ENCODE measurements around the gene PCBP2. TPM values are rescaled to one million over a fixed set of nuclear protein-coding genes. Genes with fewer than 3 reads are reported as not detected.

The PCBP2 gene
- total RNA-seq, 2 donors from 2014 or later, result 786 to 1,016 TPM

- DNase-seq (ENCODE audit: low spot score in 2 of 2) (no peak), ATAC-seq (no peak)
- H3K36me3 Mint-ChIP-seq, result no peaks in the 10 kb centered on the region
- no peak overlapping the region for H3K27ac Mint-ChIP-seq
- no peaks in the 10 kb centered on the region for H3K9me3 Mint-ChIP-seq
Measured at GRCh38 chr12:53496752-53497032, 44.8 kb downstream of the PCBP2 start.

- DNase-seq (ENCODE audit: low spot score in 2 of 2), result no peak
- Mint-ChIP-seq H3K27ac (no peak overlapping the region), H3K36me3 (no peaks in the 10 kb centered on the region), H3K9me3 (no peaks in the 10 kb centered on the region)
- no peak for ATAC-seq
Measured at GRCh38 chr12:53497461-53497860, 45.6 kb downstream of the PCBP2 start.

- DNase-seq (ENCODE audit: low spot score in 2 of 2), result no peak
- ATAC-seq, result no peak
- Mint-ChIP-seq H3K9me3 (no peaks in the 10 kb centered on the region), H3K27ac (peak overlapping the region; percentile 62 to 92), H3K36me3 (no peaks in the 10 kb centered on the region)
Measured at GRCh38 chr12:53498235-53498630, 46.3 kb downstream of the PCBP2 start.

- Mint-ChIP-seq H3K36me3 (no peaks in the 10 kb centered on the region), H3K9me3 (no peaks in the 10 kb centered on the region), H3K27ac (peak within 1 kb of the TSS; percentile 92 to 97)
- ATAC-seq (peak; percentile 8 to 22), DNase-seq (ENCODE audit: low spot score in 2 of 2) (peak; percentile 64 to 71)
Measured at GRCh38 chr12:53499266-53500141, 47.6 kb downstream of the PCBP2 start, which contains the start of gene MAP3K12. MAP3K12 (minus strand) TSS chr12:53499458; CDS start chr12:53487391, 12,067 bp downstream.

GRCh38 chr12:53500142-53500775 lies 48.4 kb downstream of the PCBP2 start:
- Mint-ChIP-seq H3K9me3 (no peaks in the 10 kb centered on the region), H3K36me3 (no peaks in the 10 kb centered on the region), H3K27ac (peak overlapping the region; percentile 92 to 97)
- DNase-seq (ENCODE audit: low spot score in 2 of 2) (no peak), ATAC-seq (no peak)

GRCh38 chr12:53500776-53501614 lies 49.1 kb downstream of the PCBP2 start, which contains the start of gene TARBP2:
TARBP2 (plus strand) TSS chr12:53501283; CDS start chr12:53501409, 126 bp downstream.
- Mint-ChIP-seq H3K27ac (peak within 1 kb of the TSS; percentile 92 to 97), H3K9me3 (no peaks in the 10 kb centered on the region), H3K36me3 (no peaks in the 10 kb centered on the region)
- DNase-seq (ENCODE audit: low spot score in 2 of 2), result peak; percentile 89 to 97
- peak; percentile 84 to 88 for ATAC-seq

GRCh38 chr12:53501615-53502181 lies 49.8 kb downstream of the PCBP2 start:
- Mint-ChIP-seq H3K9me3 (no peaks in the 10 kb centered on the region), H3K27ac (peak overlapping the region; percentile 92 to 97), H3K36me3 (no peaks in the 10 kb centered on the region)
- ATAC-seq (no peak), DNase-seq (ENCODE audit: low spot score in 2 of 2) (no peak)

GRCh38 chr12:53502331-53502730 lies 50.4 kb downstream of the PCBP2 start:
- no peak for ATAC-seq
- peak overlapping the region; percentile 92 to 97 for H3K27ac Mint-ChIP-seq
- no peaks in the 10 kb centered on the region for H3K9me3 Mint-ChIP-seq
- DNase-seq (ENCODE audit: low spot score in 2 of 2), result no peak
- H3K36me3 Mint-ChIP-seq, result no peaks in the 10 kb centered on the region

GRCh38 chr12:53502983-53503728 lies 51.3 kb downstream of the PCBP2 start:
- DNase-seq (ENCODE audit: low spot score in 2 of 2) (no peak), ATAC-seq (no peak)
- no peaks in the 10 kb centered on the region for H3K9me3 Mint-ChIP-seq
- H3K36me3 Mint-ChIP-seq, result no peaks in the 10 kb centered on the region
- peak overlapping the region in 1 of 2 donors; percentile 84 for H3K27ac Mint-ChIP-seq

GRCh38 chr12:53504004-53504920 lies 52.4 kb downstream of the PCBP2 start:
- DNase-seq (ENCODE audit: low spot score in 2 of 2) (no peak), ATAC-seq (no peak)
- H3K36me3 Mint-ChIP-seq, result no peaks in the 10 kb centered on the region
- H3K9me3 Mint-ChIP-seq, result no peaks in the 10 kb centered on the region
- peak overlapping the region in 1 of 2 donors; percentile 62 for H3K27ac Mint-ChIP-seq

GRCh38 chr12:53505086-53505485 lies 53.2 kb downstream of the PCBP2 start:
- DNase-seq (ENCODE audit: low spot score in 2 of 2) (no peak), ATAC-seq (no peak)
- Mint-ChIP-seq H3K9me3 (no peaks in the 10 kb centered on the region), H3K27ac (peak overlapping the region; percentile 28 to 62), H3K36me3 (no peaks in the 10 kb centered on the region)

GRCh38 chr12:53505555-53506449 lies 53.9 kb downstream of the PCBP2 start:
- DNase-seq (ENCODE audit: low spot score in 2 of 2), result no peak
- peak overlapping the region; percentile 28 to 62 for H3K27ac Mint-ChIP-seq
- no peaks in the 10 kb centered on the region for H3K9me3 Mint-ChIP-seq

GRCh38 chr12:53506450-53506785 lies 54.5 kb downstream of the PCBP2 start:
- H3K36me3 Mint-ChIP-seq, result no peaks in the 10 kb centered on the region
- H3K27ac Mint-ChIP-seq, result no peak overlapping the region
- DNase-seq (ENCODE audit: low spot score in 2 of 2) (no peak), ATAC-seq (no peak)
- no peaks in the 10 kb centered on the region for H3K9me3 Mint-ChIP-seq

More at GRCh38 chr12:53505555-53506449, 53.9 kb downstream of the PCBP2 start:
- H3K36me3 Mint-ChIP-seq, result no peaks in the 10 kb centered on the region
- ATAC-seq, result no peak

- no peaks in the 10 kb centered on the region for H3K9me3 Mint-ChIP-seq
- H3K27ac Mint-ChIP-seq, result peak within 1 kb of the TSS in 1 of 2 donors; percentile 82
- DNase-seq (ENCODE audit: low spot score in 2 of 2) (no peak), ATAC-seq (no peak)
- H3K36me3 Mint-ChIP-seq, result no peaks in the 10 kb centered on the region
Measured at GRCh38 chr12:53506881-53507602, 55.1 kb downstream of the PCBP2 start, which contains the start of gene NPFF. NPFF (minus strand) TSS chr12:53507484; CDS start chr12:53507474, 10 bp downstream.

Measured in activated naive CD4-positive, alpha-beta T cell treated with anti-CD3 and anti-CD28 coated beads, Interleukin-2, amount 50 U/mL, for 72 hours (primary cell).